Measurements from ENCODE around the gene GAL3ST3.
"Not testable (repeated sequence)": the region's sequence is repeated elsewhere in the genome, so short reads cannot be mapped to it uniquely, and the experiment has no call there.

The GAL3ST3 gene

GRCh38 chr11:66042996-66043906 lies 5.7 kb downstream of the GAL3ST3 start:
- DNase-seq: no peak

GRCh38 chr11:66042227-66042995 lies 6.5 kb downstream of the GAL3ST3 start:
- DNase-seq: no peak

DNA sequence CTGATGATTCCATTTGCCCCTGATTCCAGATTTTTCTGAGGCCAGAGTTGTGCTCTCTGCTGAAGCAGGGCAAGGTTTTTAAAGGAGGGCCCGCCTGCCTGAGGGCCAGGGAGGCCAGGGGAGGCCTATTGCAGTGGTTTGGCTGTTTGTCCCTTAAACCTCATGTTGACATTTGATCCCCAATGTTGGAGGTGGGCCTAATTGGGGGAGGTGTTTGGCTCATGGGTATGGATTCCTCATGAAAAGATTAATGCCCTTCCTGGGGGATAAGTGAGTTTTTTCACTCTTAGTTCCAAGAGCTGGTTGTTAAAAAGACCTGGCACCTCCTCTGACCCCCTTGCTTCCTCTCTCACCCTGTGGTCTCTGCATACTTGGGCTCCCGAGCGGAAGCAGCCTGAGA lies 9.2 kb downstream of the GAL3ST3 start:
- no peak for DNase-seq

DNA sequence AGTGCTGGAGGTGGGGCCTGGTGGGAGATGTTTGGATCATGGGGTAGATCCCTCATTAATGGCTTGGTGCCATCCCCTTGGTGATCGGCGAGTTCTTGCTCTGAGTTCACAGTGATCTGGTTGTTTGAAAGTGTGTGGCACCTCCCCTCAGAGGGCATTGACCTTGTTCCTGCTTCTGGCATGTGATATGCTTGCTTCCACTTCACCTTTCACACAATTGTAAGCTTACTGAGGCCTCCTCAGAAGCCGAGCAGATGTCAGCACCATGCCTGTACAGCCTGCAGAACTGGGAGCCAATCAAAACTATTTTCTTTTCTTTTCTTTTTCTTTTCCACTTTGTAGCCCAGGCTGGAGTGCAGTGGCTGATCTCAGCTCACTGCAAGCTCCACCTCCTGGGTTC lies 11.6 kb downstream of the GAL3ST3 start:
- DNase-seq: no peak

- no peak for DNase-seq
These were observed 12.6 kb downstream of the GAL3ST3 start for GRCh38 chr11:66036334-66036710.

DNA sequence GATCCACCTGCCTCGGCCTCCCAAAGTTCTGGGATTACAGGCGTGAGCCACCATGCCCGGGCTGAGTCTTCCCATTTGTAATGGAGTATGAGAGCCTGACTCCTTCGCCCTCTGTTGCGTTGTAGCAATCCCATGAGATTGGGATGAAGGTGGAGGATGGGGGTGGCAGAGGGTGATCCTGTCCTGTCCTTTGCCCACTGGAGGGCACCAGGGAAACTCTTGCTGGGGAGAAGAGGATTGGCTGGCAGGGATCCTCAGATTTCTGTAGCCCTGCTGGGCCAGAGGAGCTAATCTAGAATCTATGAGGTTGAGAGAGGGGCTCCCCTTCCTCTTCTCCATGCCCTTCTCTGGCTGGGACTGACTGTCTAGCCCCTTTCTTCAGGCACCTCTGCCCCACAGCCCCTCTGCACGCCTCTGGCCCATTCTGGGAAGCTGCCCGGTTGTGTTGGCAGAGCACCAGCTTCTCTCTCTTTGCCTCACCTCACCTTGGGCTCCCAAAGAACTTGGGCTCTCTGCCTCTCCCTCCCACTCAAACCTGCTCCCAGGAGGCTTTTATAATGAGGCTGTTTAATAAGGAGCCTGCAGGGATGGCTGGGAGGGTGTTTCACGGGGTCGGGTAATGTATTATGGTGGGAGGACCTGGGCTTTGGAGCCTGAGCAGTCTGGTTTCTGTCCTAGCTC lies 13.2 kb downstream of the GAL3ST3 start:
- no peak for DNase-seq

- no peak for DNase-seq
These were observed 15.8 kb downstream of the GAL3ST3 start for GRCh38 chr11:66032957-66033735.

DNA sequence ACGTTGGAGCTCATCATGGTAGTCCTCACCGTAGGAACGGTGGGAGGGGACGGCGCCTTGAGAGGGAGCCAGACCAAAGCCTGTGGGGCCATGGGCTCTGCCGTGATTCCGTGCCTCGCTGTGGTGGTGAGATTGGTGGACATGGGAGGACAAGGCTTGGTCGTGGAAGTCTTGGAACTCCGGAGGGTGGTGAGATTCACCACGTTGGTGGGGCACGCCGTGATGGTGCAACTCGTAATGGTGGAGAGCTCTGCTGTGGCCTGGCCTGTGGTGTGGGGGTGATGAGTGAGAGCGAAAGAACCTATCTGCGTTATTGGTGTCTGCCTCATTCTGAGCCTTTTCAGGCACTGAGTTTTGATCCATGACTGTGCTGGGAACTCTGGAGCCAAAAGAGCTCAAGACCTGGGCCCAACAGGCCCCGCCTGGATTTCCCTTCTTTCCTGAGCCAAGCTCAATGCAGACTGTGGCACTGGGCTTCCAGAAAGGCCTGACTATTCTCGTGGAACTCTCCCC lies 22.9 kb downstream of the GAL3ST3 start, which contains the start of gene CATSPER1:
Gene CATSPER1, minus strand, starts transcription at position 463 of the 513 bp plus-strand sequence. Its CDS starts 100 bp downstream, at position 363.
- DNase-seq: no peak

GRCh38 chr11:66023186-66023440 lies 25.8 kb downstream of the GAL3ST3 start:
- DNase-seq: not testable (repeated sequence)

DNA sequence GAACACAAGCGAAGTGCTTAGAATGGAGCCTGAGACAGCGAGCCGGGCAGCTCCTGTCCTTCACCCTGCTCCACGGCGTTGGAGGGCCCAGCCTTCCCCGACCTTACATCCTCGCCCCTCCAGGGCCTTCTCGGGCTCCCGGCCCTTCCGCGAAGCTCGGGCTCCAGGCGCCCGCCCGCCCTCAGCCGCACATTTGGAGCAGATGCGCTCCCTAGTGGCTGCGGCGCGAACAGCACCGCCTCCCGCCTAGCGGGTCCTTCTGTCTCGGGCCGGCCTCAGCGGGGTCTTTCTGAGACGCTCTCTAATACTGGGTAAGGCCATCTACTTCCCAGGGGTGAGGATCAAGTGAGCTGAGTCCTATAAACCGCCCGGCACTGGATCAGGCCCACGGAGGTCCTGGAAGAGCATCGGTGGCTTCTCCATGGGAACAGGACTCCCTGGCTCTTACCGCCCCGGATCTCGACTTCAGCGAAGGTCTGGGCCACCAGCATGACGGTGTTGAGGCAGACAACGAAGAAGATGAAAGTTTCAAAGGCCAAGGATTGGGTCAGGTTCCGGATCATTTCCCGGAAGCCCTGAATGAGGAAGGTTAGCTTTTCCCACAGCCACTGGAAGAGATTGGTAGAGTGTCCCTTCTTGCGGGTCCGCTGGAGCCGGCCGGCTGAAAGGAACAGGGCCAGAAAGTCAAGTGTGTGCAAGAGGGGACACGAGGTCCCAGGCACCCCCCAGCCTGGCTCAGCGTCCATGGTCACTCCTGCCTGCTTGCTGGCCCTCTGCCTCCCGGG lies 26.4 kb downstream of the GAL3ST3 start:
- DNase-seq: peak; percentile 24 to 46

- DNase-seq: no peak
These were observed 28.2 kb downstream of the GAL3ST3 start for GRCh38 chr11:66020618-66021357.

DNA sequence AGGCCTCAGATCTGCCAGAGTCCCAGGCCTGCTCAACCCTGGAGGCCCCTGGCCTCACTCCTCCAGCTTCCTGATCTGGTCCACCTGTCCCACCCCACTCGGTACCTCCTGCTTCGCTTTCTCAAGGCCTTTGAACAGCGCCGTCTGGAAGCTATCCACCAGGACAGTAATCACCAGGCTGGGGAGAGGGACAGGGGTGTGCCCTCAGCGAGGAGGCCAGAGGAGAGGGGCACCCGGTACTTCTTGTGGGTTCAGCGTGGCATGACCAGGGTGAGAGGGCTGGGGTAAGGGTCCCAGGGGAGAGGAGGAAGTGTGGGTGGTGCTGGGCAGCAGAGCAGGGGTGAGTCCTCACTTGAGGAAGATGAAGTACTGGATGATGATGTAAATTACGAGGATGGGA lies 28.7 kb downstream of the GAL3ST3 start:
- DNase-seq: no peak

GRCh38 chr11:66017321-66017720 lies 31.6 kb downstream of the GAL3ST3 start:
- DNase-seq: no peak

DNA sequence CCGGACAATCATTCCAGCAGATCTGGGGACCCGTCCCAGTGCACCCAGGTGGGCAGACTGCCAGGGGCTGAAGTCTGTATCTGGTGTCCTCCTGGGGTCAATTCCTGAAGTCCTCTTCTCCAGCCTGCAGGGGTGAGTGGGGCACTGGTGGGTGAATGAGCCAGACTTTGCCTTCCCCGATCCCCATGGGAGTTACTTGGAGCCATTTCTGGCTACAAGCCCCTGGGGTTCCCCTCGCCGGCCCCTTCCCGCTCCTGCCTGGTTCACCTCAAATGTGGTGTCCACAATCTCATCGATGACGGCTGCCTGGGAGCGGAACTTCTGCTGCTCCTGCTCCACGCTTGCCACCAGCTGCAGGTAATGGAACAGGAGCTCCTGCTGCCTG lies 32.2 kb downstream of the GAL3ST3 start:
- no peak for DNase-seq

DNA sequence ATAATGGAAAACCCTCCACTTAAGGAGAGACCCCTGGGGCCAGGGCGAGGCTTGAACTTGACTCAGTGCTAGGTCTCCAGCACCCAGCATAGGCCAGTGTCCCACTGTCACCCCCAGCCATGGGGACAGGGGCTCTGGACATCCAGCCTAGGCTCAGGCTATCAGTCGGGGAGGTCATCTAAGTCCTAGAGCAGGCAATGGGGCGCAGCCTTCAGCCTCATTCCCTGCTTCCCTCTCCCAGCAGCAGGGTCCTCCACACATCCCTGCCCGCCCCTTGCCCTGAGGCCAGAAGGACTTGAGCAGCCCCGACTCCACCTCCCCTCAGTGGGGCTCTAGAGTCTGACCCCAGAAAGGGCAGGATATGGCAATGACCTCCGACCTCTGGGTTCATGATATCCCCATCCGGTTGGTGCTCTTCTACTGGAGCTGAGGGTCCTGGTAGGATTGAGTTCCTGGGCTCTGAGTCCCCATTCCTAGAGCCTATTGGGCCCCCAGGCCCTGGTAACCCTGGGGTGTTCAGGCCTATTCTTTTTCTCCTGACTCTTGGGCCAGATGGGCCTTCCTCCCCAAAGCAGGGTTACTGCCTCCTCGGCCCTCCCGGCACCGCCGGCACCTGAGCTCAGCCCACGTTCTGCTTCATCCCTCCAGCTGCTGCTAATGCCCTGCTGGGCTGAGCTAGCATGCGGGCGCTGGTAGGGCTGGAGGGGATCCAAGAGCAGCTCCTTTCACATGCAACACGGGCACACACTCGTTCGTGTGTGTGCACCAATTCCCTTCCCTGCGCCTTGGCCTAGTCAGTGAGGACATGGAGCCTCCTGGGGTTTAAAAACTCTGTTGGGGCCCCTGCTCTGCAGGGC lies 32.8 kb downstream of the GAL3ST3 start:
- DNase-seq: no peak

DNA sequence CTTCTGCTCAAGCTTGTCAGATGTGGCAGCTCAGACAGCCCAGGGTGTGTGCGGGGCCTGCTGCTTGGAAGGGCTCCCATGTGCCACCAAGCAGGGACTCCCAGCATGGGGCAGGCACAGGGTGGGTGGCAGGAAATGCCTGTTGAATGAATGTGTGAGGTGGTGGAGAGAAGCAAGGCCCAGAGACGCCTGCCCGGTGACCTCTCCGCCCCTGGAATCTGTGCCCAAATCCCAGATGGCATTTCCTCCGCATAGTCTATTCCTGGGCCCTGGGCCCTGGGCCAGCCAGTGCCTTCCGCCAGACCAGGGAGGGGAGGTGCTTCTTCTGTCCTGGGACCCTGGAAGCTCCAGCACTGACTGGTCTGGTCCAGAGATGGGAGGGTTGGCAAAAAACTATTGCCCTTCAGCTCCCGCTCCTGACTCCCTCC lies 33.5 kb downstream of the GAL3ST3 start:
- no peak for DNase-seq

DNA sequence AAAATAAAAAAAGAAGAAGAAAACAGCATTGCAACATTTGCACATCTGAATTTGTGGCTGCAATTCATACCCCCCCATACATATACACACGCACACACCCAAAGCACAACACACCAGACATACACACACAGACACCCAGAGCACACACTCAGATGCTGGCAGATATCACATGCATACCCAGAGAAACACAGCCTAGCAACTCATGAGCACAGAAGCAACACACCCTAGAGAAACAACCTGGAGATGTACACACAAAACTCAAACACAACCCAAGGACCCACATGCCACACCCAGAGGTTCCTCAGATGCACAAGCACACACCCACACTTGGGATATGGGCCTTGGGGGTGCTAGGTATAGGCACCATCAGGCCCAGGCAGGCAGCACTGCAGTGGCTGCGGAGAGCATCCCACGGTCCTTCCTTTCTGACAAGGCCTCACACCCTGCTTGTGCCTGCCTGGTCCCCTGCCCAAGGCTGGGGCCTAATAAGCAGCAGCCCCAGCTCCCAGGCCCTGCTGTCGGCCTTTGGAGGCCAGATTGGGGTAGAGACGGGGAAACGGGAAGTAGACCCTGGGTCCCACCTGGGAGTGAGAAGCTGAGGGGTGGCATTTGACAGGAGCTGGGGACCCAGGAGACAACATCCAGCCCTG lies 34.0 kb downstream of the GAL3ST3 start:
- no peak for DNase-seq

DNA sequence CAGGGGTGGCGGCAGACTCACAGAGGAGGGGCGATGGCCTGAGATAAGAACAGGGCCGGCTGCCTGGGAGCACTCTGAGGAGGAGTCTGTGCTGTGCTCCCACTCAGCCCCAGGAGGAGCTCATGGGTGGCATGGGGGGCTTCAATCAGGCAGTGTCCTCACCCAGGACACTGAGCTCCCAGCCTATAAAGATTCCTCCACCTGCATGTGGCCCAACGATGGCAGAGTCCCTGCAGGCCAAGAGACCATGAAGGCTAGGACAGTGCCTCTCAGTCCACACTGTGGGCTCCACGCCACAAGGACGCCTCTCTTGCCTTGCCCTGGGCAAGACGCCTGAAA lies 35.2 kb downstream of the GAL3ST3 start:
- no peak for DNase-seq

GRCh38 chr11:66012946-66013761 lies 35.8 kb downstream of the GAL3ST3 start:
- no peak for DNase-seq

Data from NCI-H524 (cell line).